NCI-H1092 (cell line): Measurements from ENCODE around the gene CEBPG.

Experiments used
- DNase-seq: peaks from one replicate; lab custom pipeline; 2025; lab: John Stamatoyannopoulos, UW

Gene CEBPG

DNA sequence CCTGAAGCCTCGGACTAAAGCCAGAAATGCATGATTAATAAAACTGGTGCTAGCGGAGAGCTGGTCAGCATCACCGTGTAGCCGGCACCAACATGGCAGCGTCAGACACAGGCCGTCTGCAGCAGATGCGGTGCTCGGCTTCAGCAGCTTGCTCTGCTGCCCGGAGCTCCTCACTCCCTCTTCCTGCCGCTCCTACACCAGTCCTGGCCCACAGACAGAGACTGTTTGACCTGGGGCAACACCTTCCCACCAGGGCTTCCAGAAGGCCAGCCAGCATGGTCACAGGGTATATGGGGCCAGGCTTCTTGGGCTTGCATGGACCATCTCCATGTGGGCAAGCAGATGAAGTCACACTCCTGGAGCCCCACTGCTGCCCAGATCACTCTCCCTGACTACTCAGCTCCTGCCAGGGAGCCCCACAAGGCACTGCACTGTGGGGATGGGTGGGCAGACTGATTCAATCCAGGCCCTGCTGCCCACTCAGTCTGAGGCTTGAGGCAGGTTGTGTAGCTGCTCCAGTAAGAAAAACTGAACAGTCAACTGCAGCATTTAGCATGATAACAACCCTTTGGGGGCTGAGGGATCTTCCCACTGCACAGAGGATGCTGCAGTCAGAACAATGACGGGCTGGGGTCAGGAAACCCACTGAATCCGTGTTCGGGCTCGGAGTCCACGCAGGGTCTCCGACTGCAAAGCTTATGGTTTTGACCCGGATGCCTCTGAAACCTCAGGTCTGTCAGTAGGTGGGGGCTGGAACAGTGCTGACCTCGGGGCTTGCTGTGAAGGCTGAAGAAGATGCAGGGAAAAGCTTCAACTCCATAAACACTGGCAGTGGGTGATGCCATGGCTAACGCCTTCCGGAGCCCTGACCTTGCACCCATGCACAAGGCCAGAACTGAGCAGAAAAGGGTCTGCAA, 45.6 kb downstream of the CEBPG start:
- no peak for DNase-seq

DNA sequence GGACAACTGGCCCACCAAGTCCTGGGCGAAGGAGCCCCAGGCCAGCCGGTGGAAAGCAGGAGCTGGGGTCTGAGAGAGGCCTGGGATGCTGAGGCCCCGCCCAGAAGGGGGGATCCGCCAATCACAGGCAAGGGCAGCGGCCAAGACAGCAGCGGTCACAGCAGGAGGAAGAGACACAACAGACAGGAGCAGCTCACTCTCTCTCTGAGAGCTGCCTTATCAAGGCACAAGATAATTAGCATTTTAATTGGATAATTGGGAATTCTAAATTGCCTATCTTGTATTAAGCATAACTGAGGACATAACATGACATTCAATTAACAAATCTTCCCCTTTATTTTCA, 46.2 kb downstream of the CEBPG start:
- DNase-seq: no peak

DNA sequence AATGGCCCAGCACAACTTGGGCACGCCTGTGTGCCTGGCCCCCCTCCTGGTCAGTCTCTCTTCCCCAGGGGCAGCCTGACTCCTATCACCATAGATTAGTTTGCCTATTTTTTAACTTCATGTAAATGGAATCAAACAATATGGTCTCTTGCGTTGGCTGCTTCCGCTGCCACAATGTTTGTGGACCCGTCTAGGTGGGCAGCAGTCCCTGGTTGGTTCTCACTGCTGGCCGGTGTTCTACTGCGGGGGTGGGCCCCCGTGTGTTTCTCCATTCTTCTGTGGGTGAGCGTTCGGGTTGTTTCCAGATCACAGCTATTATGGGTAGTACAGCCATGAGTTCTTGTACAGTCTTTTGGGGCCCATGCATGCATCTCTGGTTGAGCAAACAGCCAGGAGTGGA, 47.3 kb downstream of the CEBPG start:
- no peak for DNase-seq

DNA sequence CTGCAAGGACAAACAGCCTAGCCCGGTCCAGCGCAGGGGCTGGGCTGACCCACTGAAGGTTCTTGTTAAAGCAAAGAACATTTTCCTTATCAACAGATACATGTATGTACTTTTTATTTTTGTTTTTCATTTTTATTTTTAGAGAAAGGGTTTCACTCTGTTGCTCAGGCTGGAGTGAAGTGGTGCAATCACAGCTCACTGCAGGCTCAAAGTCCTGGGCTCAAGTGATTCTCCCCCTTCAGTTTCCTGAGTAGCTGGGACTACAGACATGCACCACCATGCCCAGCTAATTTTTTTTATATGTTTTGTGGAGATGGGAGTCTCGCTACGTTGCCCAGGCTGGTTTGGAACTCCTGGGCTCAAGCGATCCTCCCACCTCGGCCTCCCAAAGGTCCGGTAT, 47.9 kb downstream of the CEBPG start:
- DNase-seq: no peak

GRCh38 chr19:33422369-33423180, 49.1 kb downstream of the CEBPG start:
- DNase-seq: no peak

DNA sequence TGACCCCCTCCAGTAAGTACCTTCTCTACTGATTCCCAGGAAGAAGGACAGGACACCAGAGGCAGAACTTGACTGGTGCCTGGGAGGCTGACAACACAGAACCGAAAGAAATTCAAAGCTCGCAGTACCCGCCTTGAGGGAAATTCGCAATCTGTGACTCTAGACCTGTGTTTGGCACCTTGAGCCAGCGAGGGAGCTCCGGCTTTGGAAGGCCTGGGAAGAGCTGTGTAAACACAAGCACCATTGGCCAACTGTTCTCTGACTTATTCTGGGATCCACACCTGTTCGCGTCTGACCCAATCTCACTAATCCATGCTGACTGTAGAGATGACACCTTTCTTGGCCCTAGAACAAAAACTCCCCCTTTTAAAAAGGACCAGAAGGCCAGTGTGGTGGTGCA, 50.7 kb downstream of the CEBPG start:
- DNase-seq: no peak

DNA sequence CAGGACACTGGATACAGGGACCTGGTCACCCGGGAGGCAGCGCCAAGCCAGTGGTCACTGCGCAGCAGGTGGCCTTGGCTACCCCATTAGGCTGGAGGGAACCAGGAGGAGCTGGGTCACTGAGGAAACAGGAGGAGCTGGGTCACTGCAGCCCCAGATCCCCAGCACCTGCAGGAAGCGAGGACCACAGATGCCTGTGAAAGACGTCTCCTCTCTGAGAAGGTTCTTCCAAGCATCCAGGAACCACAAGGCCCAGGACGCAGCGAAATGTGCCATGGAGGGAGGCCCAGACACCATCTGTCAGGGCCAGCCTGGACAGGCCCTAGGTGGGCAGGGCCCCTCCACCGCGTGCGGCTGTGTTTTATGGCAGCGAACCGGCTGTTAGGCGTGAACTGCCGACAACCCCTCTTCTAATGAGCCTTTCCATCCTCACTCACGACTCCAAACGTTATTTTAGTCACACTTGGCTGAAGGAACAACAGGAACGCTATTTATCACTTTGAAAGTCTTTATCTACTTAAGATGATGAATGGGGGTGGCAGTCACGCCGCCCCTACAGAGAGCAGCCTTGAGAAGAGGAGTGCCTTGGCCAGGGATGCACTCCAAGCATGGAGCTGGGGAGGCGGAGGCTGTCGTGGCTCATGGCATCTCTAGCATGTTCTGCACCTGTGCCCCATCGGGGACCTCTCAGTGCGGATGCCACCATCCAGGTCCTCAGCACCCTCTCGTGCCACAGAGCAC, 53.3 kb downstream of the CEBPG start:
- DNase-seq: no peak

- DNase-seq: no peak
Measured at GRCh38 chr19:33427801-33428626, 54.5 kb downstream of the CEBPG start.

- DNase-seq: no peak
Measured at GRCh38 chr19:33428627-33429125, 55.2 kb downstream of the CEBPG start.

DNA sequence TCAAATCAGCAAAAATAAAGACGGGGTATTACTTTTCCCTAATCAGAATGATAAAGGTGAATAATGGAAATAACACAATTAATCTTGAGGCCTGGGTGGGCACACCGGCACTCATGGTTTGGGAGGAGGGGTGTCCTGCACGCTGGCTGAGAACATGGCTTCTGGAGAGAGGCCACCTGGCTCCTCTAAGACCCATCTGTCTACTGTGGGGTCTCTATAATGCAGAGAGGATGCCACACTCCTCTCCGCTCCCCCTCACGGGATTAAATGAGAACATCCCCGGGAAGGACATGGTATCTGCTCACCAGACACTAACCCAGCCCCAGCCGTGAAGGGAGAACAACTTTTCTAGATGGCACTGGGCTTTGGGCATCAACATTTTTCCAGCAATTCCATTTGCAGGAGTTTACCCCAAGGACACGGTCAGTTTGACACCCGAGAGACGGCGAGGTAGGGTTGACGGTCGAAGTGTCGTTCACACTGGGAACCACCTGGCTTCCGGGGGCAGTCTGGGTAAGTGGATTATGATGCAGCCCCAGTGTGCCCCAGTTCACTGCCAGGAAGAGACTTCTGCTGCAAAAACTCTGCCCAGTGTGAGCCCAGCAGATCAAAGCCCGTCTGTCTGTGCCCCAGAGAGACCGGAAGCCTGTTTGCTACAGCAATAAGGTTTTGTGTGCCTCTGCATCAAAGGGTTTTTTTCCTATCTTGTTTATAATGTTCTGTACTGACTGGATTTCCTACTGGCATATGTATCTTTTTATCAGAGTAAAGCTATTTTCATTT, 56.6 kb downstream of the CEBPG start:
- no peak for DNase-seq

DNA sequence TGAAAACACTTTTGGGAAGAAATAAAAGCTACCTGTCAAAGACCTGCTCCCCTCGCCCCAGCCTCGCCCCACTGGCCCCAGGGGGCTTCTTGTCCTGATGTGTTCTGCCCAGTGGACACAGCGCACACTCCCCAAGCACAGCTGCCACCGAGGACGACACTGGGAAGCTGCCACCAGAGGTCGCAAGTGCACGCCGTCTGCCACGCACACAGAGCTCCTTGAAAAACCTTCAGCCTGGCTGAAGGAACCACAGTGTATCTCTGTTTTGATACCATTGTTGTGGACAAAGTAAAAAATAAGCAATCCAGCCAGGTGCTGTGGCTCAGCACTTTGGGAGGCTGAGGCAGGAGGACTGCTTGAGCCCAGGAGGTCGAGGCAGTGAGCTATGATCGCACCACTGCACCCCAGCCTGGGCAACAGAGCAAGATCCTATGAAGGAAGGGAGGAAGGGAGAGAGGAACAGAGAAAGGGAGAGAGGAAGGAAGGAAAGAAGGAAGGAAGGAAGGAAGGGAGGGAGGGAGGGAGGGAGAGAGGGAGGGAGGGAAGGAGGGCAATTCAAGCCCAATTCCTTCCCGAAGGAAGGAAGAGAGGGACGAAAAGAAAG, 57.3 kb downstream of the CEBPG start:
- peak; percentile 20 for DNase-seq

- no peak for DNase-seq
Measured at GRCh38 chr19:33432015-33432414, 58.5 kb downstream of the CEBPG start.
